H9 (cell line): ENCODE results near the gene GATA6. TPM values are rescaled to one million over a fixed set of nuclear protein-coding genes. Genes with fewer than 3 reads are reported as not detected.

ENCODE experiments used
- DNase-seq: peaks from one replicate; pipeline ENCODE4 v3.0.0-alpha.2; 2017
- H2AFZ ChIP-seq: one replicate; pipeline ENCODE4 v1.6.1; 2013; ENCODE audit warnings: mild to moderate bottlenecking, low read length, control low read depth, moderate library complexity
- H2AK5ac ChIP-seq: 2 replicates; pipeline ENCODE4 v1.6.1; 2013; ENCODE audit warnings: low read length, control low read depth, mixed read lengths; ENCODE audit not compliant: insufficient read length
- H2BK120ac ChIP-seq: one replicate; pipeline ENCODE4 v1.6.1; 2013; ENCODE audit warnings: low read depth, mild to moderate bottlenecking, low read length, control low read depth, inconsistent platforms; ENCODE audit not compliant: poor library complexity, severe bottlenecking
- H2BK12ac ChIP-seq: 2 replicates; pipeline ENCODE4 v1.6.1; 2013; ENCODE audit warnings: low read length, control low read depth, mixed read lengths, low read depth; ENCODE audit not compliant: insufficient read length
- H2BK15ac ChIP-seq: 2 replicates; pipeline ENCODE4 v1.6.1; 2013; ENCODE audit warnings: low read depth, low read length, control low read depth
- H2BK20ac ChIP-seq: one replicate; pipeline ENCODE4 v1.6.1; 2013; ENCODE audit warnings: low read depth, mild to moderate bottlenecking, low read length, control low read depth, inconsistent platforms; ENCODE audit not compliant: poor library complexity, severe bottlenecking
- H2BK5ac ChIP-seq: 2 replicates; pipeline ENCODE4 v1.6.1; 2013; ENCODE audit warnings: low read length, control low read depth, mixed read lengths; ENCODE audit not compliant: insufficient read length
- H3K14ac ChIP-seq: 2 replicates; pipeline ENCODE4 v1.6.1; 2013; ENCODE audit warnings: low read length, control low read depth; ENCODE audit not compliant: insufficient read depth
- H3K18ac ChIP-seq: 2 replicates; pipeline ENCODE4 v1.6.1; 2013; ENCODE audit warnings: low read depth, mild to moderate bottlenecking, mixed read lengths, low read length, control low read depth; ENCODE audit not compliant: insufficient read length
- H3K23ac ChIP-seq: 2 replicates; pipeline ENCODE4 v1.6.1; 2013; ENCODE audit warnings: low read length, control low read depth, mixed read lengths, low read depth; ENCODE audit not compliant: insufficient read length
- H3K23me2 ChIP-seq: 2 replicates; pipeline ENCODE4 v1.6.1; 2013; ENCODE audit warnings: low read depth, mild to moderate bottlenecking, mixed read lengths, low read length, control low read depth; ENCODE audit not compliant: insufficient read length, poor library complexity, severe bottlenecking
- H3K27ac ChIP-seq: 2 replicates; pipeline ENCODE4 v1.5.1; 2013; ENCODE audit warnings: low read length, control low read depth, mixed read lengths, low read depth; ENCODE audit not compliant: insufficient read length
- H3K27me3 ChIP-seq: 2 replicates; pipeline ENCODE4 v1.6.1; 2013; ENCODE audit warnings: low read length, control low read depth, inconsistent platforms; ENCODE audit not compliant: insufficient read depth
- H3K4ac ChIP-seq: 2 replicates; pipeline ENCODE4 v1.6.1; 2013; ENCODE audit warnings: low read depth, mild to moderate bottlenecking, control low read depth, inconsistent platforms, low read length, moderate library complexity
- H3K4me1 ChIP-seq: 2 replicates; pipeline ENCODE4 v1.6.1; 2013; ENCODE audit warnings: low read length, control low read depth, inconsistent platforms; ENCODE audit not compliant: insufficient read depth
- H3K4me2 ChIP-seq: 2 replicates; pipeline ENCODE4 v1.6.1; 2013; ENCODE audit warnings: low read length, control low read depth, mixed read lengths; ENCODE audit not compliant: insufficient read length, insufficient read depth
- H3K56ac ChIP-seq: 2 replicates; pipeline ENCODE4 v1.6.1; 2013; ENCODE audit warnings: low read depth, mild to moderate bottlenecking, mixed read lengths, low read length, control low read depth; ENCODE audit not compliant: insufficient read length
- H3K79me1 ChIP-seq: 2 replicates; pipeline ENCODE4 v1.6.1; 2013; ENCODE audit warnings: low read depth, mild to moderate bottlenecking, moderate library complexity, low read length, control low read depth, inconsistent platforms; ENCODE audit not compliant: insufficient read depth, poor library complexity, severe bottlenecking
- H3K79me2 ChIP-seq: 2 replicates; pipeline ENCODE4 v1.6.1; 2013; ENCODE audit warnings: low read length, control low read depth, inconsistent platforms; ENCODE audit not compliant: insufficient read depth
- H3K9ac ChIP-seq: 2 replicates; pipeline ENCODE4 v1.6.1; 2013; ENCODE audit warnings: low read length, control low read depth, mixed read lengths; ENCODE audit not compliant: insufficient read length; ENCODE audit errors: extremely low read depth
- H3K9me3 ChIP-seq: one replicate; pipeline ENCODE4 v1.6.1; 2013; ENCODE audit warnings: low read depth, low read length, inconsistent platforms; ENCODE audit not compliant: control insufficient read depth
- H3T11ph ChIP-seq: one replicate; pipeline ENCODE4 v1.6.1; 2013; ENCODE audit warnings: mild to moderate bottlenecking, low read length, control low read depth, inconsistent platforms
- H4K20me1 ChIP-seq: one replicate; pipeline ENCODE4 v1.6.1; 2013; ENCODE audit not compliant: control insufficient read depth, insufficient read length, insufficient read depth
- H4K5ac ChIP-seq: 2 replicates; pipeline ENCODE4 v1.6.1; 2013; ENCODE audit warnings: low read depth, mild to moderate bottlenecking, mixed read lengths, low read length, control low read depth; ENCODE audit not compliant: insufficient read length
- H4K8ac ChIP-seq: replicated peaks from 2 replicates; pipeline ENCODE4 v1.6.1; 2013; ENCODE audit warnings: low read length, control low read depth, mixed read lengths, low read depth; ENCODE audit not compliant: insufficient read length
- H4K91ac ChIP-seq: 2 replicates; pipeline ENCODE4 v1.6.1; 2013; ENCODE audit warnings: low read depth, mild to moderate bottlenecking, moderate library complexity, mixed read lengths, low read length, control low read depth; ENCODE audit not compliant: insufficient read length
- H3K27ac Mint-ChIP-seq, 3 experiments: 2 replicates in 2 of 3; 3 replicates in 1 of 3; pipeline ENCODE4 v1.8.0; 2020 to 2021; ENCODE audit warnings: mixed read lengths in 3 of 3, mild to moderate bottlenecking in 1 of 3, moderate library complexity in 1 of 3
- H3K27me3 Mint-ChIP-seq: 2 replicates; pipeline ENCODE4 v1.8.0; 2021; ENCODE audit warnings: low read depth, mild to moderate bottlenecking, moderate library complexity, mixed read lengths
- H3K36me3 Mint-ChIP-seq, 3 experiments: 2 replicates in 2 of 3; 3 replicates in 1 of 3; pipeline ENCODE4 v1.8.0; 2020 to 2021; ENCODE audit warnings: low read depth in 3 of 3, mixed read lengths in 3 of 3; ENCODE audit not compliant: insufficient read depth in 1 of 3
- H3K4me1 Mint-ChIP-seq, 2 experiments: 2 replicates each; pipeline ENCODE4 v1.8.0; 2020; ENCODE audit warnings: mixed read lengths in 2 of 2
- H3K4me3 Mint-ChIP-seq, 2 experiments: 2 replicates in 1 of 2; 3 replicates in 1 of 2; pipeline ENCODE4 v1.8.0; 2020 to 2021; ENCODE audit warnings: mild to moderate bottlenecking in 2 of 2, mixed read lengths in 2 of 2, moderate library complexity in 1 of 2
- H3K9me3 Mint-ChIP-seq, 2 experiments: 2 replicates in 1 of 2; 3 replicates in 1 of 2; pipeline ENCODE4 v1.8.0; 2020; ENCODE audit warnings: mild to moderate bottlenecking in 2 of 2, mixed read lengths in 2 of 2, moderate library complexity in 1 of 2
- WGBS: extraction: QIAGEN DNeasy Blood & Tissue Kit; methylation state at CpG from one replicate; pipeline ENCODE4 v1.1.7; 2013; ENCODE audit warnings: missing lambda C conversion rate, low lambda C conversion rate, mixed read lengths; ENCODE audit not compliant: insufficient read length; ENCODE audit errors: extremely low coverage; 5-methylcytosine and 5-hydroxymethylcytosine counted together
- total RNA-seq: library from RNA; stranded (reverse); gene quantifications from 2 replicates; pipeline ENCODE4 v1.2.1, GENCODE V29; 2021
- TF ChIP-seq, protein P1 (sequence below): fragments of 200-600 bp; sonication (generic); conservative IDR thresholded peaks from 3 replicates; pipeline ENCODE4 v1.8.0; 2021; ENCODE audit warnings: antibody characterized with exemption, mild to moderate bottlenecking

The GATA6 gene
- total RNA-seq, 1 experiment from 2014 or later = not detected

- H3K23me2 ChIP-seq = peaks cover 32% of the 10 kb centered on the region
- no peak overlapping the region for H3K23ac ChIP-seq
- H2BK5ac ChIP-seq = no peak overlapping the region
- Mint-ChIP-seq H3K36me3 (no peaks in the 10 kb centered on the region; a peak in 1 of 7 replicates), H3K4me3 (peak overlapping the region in 1 of 2 experiments; percentile 55; a peak in 2 of 5 replicates), H3K27ac (no peak overlapping the region; a peak in 1 of 7 replicates), H3K27me3 (peaks cover 95% of the 10 kb centered on the region), H3K9me3 (peaks cover 4 to 19% of the 10 kb centered on the region in 2 experiments; a peak in 3 of 5 replicates), H3K4me1 (peaks cover 20 to 29% of the 10 kb centered on the region in 2 experiments)
- H4K5ac ChIP-seq = no peak overlapping the region
- no peak overlapping the region for H4K8ac ChIP-seq
- H3K56ac ChIP-seq = no peak overlapping the region
- no peak overlapping the region for H3K14ac ChIP-seq
- H3K4me1 ChIP-seq = no peaks in the 10 kb centered on the region
- H4K20me1 ChIP-seq = no peaks in the 10 kb centered on the region
- no peak for DNase-seq
- TF ChIP-seq, protein P1, sequence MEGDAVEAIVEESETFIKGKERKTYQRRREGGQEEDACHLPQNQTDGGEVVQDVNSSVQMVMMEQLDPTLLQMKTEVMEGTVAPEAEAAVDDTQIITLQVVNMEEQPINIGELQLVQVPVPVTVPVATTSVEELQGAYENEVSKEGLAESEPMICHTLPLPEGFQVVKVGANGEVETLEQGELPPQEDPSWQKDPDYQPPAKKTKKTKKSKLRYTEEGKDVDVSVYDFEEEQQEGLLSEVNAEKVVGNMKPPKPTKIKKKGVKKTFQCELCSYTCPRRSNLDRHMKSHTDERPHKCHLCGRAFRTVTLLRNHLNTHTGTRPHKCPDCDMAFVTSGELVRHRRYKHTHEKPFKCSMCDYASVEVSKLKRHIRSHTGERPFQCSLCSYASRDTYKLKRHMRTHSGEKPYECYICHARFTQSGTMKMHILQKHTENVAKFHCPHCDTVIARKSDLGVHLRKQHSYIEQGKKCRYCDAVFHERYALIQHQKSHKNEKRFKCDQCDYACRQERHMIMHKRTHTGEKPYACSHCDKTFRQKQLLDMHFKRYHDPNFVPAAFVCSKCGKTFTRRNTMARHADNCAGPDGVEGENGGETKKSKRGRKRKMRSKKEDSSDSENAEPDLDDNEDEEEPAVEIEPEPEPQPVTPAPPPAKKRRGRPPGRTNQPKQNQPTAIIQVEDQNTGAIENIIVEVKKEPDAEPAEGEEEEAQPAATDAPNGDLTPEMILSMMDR = no peak
- no peaks in the 10 kb centered on the region for H3K9me3 ChIP-seq
- H3K9ac ChIP-seq = no peak overlapping the region
- H3K18ac ChIP-seq = no peak overlapping the region
- H3K27me3 ChIP-seq = peaks cover 88% of the 10 kb centered on the region
- no peak overlapping the region for H3K27ac ChIP-seq
- no CpG with 5 or more reads among the region's 7 CpGs for WGBS
- H3K4ac ChIP-seq = no peak overlapping the region
- H3T11ph ChIP-seq = no peak overlapping the region
- no peak overlapping the region for H2AFZ ChIP-seq
- H4K91ac ChIP-seq = no peak overlapping the region
- H3K4me2 ChIP-seq = no peak overlapping the region
- H2BK15ac ChIP-seq = no peak overlapping the region
- no peaks in the 10 kb centered on the region for H3K79me2 ChIP-seq
- no peak overlapping the region for H2AK5ac ChIP-seq
- H2BK20ac ChIP-seq = no peak overlapping the region
- no peak overlapping the region for H2BK12ac ChIP-seq
- H3K79me1 ChIP-seq = no peaks in the 10 kb centered on the region
- no peak overlapping the region for H2BK120ac ChIP-seq
These were observed 3.2 kb downstream of the GATA6 start for GRCh38 chr18:22172594-22173049.
